ENCODE results near the gene FXN.

DNA sequence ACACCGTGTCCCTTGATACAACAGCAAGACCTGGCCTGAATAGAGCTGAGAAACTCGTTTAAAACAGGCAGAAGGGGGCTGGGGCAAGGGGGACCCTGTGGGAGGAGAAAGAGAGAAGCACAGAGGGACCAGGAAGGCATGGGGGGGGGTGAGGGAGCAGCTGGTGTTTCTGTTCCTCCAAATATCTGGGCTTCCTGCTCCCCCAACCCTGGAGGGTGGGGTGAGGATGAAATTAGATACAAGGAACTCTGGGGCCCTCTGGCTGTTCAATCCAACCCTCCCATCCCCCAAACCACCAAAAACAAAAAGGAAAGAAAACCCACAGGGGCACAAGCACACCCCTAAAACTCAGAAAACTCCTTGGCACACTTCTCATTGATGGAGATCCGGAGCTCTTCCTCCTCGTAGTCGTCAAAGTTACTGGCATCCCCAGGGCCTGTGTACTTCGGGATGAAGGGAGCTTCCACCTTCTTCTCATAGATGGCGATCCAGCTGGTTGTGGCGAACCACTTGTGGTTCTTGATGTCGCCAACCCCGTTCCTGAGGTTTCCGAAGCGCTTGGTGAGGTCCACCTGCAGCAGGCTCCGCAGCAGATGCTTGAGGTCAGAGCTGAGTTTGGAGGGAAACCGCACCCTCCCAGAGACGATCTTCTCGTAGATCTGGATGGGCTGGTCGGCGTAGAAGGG lies 22.7 kb upstream of the FXN start:
- TF ChIP-seq EZH2 (IDR thresholded peaks at IDR 0.05) = no peak
- TF ChIP-seq, protein P1, sequence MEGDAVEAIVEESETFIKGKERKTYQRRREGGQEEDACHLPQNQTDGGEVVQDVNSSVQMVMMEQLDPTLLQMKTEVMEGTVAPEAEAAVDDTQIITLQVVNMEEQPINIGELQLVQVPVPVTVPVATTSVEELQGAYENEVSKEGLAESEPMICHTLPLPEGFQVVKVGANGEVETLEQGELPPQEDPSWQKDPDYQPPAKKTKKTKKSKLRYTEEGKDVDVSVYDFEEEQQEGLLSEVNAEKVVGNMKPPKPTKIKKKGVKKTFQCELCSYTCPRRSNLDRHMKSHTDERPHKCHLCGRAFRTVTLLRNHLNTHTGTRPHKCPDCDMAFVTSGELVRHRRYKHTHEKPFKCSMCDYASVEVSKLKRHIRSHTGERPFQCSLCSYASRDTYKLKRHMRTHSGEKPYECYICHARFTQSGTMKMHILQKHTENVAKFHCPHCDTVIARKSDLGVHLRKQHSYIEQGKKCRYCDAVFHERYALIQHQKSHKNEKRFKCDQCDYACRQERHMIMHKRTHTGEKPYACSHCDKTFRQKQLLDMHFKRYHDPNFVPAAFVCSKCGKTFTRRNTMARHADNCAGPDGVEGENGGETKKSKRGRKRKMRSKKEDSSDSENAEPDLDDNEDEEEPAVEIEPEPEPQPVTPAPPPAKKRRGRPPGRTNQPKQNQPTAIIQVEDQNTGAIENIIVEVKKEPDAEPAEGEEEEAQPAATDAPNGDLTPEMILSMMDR (IDR thresholded peaks at IDR 0.05) = no peak

Measured in neural progenitor cell (in vitro differentiated cells).